ENCODE results near the gene OGFR. TPM values are rescaled to one million over a fixed set of nuclear protein-coding genes. Genes with fewer than 3 reads are reported as not detected.
A peak's percentile ranks its signal among the peaks of the same experiment; 100 is the strongest.

The OGFR gene
- total RNA-seq, 1 experiment from 2014 or later, result 117 TPM

DNA sequence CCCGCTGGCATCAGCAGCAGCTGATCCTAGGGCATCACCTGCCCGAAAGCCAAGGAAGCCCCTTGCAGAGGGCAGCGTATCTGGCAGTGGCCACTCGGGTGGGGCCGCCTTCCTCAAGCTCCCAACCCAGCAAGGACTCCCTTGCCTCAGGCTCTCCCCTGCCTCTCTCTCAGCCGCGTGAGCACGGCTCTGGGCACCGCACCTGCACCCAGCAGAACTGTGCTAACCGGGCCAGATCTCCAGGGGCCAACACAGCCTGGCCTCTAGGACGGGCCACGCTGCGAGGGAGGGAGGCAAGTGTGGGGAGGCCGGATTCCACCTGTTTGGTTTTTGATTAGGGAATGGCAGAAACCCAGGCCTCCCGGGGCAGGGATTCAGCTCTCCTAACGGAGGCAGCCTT lies 20.1 kb upstream of the OGFR start:
- DNase-seq (ENCODE audit: low read depth), result no peak

DNA sequence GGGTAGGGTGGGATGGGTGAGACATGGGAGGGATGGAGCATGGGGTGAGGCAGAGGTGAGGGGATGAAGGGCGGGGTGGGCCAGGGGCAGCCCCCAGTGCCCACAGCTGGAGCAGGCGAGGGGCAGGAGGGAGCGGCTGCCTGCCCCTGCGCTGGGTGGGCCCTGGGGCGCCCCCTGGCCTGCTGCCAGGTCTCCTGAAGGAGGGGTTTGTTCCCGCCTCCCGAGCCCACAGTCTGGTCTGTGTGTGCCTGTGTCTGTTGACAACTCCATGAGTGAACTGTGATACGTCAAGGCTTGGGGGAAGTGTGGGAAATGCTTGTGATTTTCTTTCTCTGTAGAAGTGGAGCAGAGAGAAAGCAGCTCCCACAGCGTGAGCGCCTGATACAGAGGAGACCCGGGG lies 19.2 kb upstream of the OGFR start:
- DNase-seq (ENCODE audit: low read depth), result no peak

DNA sequence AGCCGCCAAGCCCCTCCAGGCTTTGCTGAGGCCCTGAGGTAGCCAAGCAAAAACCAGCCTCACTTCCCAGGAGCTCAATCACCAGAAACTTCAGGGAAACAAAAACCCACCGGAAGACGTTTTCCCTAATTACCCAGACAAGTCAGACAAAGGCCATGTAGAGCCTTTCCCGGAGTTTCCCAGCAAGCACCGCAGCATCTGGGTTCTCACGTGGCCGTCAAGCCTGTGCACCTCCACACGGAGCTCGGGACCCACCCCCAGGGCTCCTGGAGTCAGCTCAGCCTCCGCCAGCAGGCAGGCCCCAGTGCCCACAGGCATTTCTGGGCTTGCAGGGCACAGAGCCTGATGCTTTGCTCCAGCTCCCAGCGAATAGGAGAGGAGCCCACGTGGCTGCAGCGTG lies 18.5 kb upstream of the OGFR start:
- no peak for DNase-seq (ENCODE audit: low read depth)

DNA sequence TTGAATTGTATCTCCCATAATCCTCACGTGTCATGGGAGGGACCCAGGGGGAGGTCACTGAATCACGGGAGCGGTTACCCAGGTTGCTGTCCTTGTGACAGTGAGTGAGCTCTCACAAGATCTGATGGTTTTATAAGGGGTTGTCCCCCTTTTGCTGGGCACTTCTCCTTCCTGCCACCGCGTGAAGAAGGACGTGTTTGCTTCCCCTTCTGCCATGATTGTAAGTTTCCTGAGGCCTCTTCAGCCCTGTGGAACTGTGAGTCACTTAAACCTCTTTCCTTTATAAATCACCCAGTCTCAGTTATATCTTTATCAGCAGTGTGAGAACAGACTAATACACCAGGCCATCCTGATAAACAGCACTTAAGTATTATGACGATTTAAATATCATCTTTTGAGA lies 17.3 kb upstream of the OGFR start:
- no peak for DNase-seq (ENCODE audit: low read depth)

DNA sequence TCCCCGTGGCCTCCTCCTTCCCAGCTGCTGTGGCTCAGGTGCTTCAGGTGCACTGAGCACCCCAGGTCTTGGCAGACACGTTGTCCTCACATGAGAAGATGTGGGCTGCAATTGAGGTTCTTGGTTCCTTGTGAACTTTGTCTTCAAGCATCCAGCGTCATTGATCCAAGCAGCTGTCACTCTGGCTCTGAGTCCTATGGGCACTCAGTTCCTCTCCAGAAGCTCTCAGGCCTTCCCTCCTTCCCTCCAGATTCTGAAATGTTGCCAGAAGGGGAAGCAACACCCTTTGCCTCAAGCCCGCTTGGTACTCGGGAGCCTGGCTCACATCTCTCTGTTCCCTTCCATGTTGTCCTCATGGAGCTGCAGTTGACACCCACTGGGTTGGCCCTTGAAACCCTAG lies 16.8 kb upstream of the OGFR start:
- no peak for DNase-seq (ENCODE audit: low read depth)

DNA sequence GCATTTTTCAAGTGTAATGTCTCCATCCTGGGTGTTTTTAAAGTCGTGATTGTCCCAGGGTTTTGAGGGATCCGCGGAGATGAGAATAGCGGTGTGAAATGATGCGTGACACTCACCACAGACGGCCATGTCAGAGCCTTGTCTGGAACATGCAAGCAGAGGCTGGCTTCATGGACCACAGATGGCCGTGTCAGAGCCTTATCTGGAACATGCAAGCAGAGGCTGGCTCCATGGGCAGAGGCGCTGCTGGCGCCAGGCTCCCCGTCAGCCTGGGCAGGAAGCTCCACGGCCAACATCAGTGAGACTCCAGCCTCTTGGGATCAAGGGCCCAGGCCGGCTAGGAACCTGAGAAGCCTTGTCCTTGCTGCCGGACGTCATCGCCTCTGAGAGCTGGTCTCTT lies 16.0 kb upstream of the OGFR start:
- no peak for DNase-seq (ENCODE audit: low read depth)

DNA sequence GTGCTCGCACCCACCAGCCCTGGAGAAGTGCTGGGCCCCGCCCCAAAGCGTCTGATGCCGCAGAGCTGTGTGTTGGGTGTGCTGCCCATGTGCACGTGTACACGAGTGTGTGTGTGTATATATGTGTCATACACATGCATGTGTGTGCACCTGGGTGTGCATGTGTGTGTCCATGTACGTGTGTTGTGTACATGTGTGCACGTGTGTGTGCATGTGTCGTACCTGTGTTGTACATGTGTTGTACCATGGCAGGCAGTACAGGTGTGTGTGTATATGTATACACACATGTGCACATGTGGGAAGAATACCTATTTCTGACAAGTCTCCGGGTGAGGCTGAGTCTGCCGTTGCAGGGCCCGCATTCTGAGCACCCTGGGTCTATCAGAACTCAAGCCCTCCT lies 14.6 kb upstream of the OGFR start:
- DNase-seq (ENCODE audit: low read depth), result no peak

DNA sequence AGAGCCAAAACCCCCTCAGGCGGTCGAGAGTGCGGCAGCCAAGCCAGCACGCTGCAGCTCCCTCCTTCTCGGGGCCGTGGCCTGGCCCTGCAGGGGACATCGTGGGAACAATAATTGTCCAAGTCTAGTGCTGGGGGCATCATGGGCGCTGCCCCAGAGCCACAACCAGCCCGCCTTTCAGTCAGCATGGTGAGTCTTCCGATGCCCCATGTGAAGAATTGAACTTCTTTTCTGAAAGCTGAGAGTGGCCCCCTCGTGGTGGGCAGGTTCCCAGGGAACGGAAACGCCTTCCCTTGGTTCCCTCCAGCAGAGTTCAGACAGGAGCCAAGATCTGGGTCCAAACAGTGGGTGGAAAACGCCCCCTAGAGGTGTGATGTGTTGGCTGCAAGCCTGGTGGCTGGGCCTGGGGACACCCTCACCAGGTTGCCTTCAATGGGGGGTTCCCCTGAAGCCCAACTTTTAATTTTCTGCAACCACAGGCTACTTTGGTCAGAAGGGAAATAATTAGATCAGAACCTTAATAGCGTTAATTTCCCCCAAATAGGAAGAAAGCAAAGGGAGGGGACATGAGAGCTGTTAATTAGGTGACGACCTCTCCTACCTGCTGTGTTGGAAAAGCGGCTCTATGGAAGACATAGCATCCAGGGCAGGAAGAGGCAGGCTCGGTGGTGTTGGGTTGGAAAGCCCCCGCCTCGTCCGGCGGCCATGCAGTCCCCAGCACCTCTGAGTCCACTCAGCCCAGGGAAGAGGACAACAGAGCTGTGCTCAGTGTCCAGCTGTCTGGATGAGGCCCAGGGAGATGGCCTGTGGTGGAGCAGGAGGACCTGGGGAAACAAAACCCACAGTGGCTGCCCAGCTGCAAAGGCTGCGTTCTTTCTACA lies 13.1 kb upstream of the OGFR start:
- peak; percentile 95 for DNase-seq (ENCODE audit: low read depth)

DNA sequence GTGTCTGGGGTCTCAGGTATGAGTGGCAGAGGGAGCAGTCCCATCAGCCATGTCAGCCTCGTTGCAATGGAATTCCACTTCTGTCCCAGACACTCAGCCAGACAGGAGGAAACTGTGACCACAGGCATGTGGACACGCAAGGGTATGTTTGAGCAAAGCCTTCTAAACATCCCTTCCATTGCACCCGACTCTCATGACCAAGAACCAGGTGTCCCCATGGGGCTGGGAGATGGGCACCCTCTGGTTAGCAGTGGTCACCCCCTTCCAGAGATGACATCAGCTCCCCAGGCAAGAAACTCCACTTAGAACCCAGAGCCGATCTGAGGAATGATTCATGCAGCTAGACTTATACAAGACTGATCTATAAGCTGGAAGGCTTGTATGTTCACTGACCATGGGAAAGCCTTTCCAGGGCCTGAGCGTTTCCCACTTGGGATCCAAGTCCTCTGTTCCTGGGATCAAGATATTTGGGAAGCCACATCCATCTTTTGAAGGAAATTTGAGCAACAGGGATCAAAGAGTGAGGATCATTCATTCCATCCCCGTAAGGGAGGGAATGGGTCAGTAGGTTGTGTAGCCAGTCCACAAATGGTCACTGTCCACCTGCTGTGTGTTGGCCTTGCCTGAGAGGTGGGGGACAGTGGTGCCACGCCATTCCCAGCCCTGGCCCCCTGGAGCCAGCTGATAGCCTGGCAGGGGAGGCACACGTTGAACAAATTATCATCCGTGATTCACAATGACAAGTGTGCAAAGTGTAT lies 12.3 kb upstream of the OGFR start:
- peak; percentile 79 for DNase-seq (ENCODE audit: low read depth)

DNA sequence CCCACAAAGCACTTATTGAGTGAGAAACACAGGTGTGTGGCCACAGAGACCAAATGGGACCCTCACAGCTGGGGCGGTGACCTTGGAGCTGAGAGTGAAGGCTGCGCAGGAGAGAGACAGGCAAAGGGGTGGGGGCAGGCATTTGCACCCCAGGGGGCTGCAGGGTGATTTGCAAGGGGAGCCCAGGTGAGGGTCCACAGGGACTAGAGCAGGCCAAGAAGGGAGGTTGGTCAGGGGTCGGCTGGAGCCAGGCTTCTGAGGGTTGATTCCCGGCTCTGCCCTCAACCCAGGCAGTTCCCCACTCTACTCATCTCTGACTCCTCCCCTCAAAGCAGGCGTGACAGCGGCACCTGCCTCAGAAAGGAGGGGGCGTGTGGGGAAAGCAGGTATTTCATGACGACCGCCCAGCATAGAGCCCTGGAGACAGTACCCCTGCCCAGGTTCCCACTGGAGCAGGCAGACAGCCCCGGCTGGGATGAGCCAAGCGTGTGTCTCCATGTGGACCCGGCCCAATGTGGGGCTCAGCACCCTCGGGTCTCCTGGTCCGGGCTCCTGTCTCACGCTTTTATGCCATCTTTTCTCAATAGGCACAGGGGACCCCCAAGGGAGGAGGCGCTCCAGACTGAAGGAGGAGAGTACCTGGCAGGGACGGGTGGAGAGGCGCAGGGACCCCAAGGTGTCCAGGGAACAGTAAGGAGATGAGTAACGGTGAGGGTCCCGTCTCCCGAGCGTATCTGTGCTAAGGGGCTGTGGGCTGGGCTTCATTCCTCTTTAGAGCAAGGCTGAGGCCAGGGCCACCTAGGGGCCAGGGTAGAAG lies 11.5 kb upstream of the OGFR start:
- no peak for DNase-seq (ENCODE audit: low read depth)

DNA sequence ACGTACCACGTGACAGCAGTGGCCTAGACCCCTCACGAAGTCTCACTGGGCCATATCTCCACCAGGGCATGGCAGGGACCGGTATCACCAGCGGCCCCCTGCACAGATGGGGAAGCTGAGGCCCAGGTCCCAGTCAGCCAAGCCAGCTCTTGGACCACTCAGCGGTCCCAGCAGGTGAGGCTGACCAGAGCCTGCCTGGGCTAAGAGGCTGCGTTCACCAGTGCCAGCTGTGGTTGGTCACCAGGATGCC lies 11.0 kb upstream of the OGFR start:
- no peak for DNase-seq (ENCODE audit: low read depth)

DNA sequence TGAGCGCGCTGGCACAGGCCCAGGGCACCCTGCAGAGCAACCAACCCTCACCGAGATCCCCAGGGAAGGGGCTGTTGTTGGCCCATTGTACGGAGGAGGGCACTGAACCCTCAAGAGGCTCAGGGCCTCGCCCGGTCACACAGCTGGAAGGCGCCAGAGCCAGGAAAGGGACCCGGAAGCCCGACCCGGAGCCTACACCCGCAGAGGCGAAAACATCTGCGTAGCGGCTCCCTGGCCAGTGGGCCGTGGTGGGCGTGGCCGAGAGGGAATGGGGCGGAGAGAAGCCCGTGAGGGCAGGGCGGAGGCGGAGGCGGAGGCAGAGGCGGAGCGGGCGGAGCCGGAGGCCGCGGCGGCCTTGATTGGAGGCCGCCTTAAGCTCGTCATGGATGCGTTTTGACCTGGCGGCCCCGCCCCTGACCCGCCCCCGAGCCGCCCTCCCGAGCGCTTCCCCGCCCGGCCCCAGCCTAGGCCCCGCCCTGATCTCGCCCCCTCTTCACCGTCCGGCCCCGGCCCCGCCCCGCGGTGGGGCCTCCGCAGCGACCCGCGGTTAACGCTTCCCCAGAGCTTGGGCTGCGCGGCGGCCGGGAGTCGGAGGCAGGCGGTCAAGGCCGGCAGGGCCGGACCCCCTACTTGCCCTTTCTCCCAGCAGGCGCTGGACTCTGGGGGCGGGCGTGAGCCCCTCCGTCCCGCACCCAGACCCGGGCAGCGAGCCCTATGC lies 10.5 kb upstream of the OGFR start:
- peak; percentile 96 for DNase-seq (ENCODE audit: low read depth)

DNA sequence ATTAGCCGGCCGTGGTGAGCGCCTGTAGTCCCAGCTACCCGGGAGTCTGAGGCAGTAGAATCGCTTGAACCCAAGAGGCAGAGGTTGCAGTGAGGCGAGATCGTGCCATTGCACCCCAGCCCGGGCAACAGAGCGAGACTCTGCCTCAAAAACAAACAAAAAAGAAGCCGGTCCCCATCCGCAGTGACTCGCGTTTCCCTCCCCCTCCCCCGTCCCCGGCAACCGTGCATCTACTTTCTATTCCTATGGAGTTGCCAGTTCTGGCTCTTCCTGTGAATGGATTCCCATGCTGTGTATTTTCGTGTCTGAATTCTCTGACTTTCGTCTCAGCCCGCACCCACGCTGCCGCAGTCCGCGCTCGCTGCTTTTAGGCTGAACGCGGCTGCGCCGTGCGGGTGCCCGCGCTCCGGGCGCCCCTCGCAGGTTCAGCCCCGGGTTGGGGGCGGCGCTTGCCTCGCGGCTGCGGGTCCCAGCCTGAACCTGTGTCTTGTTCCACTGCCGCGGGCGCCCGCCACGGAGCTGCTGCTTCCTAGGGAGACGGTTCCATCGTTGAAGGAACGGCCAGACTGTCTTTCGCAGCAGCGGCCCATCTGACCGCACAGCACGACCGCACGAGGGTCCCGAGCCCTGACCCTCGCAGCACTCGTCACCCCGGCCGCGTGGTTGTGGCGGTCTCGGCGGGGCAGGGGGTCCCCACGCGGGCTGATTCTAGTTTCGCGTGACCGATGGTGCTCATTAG lies 9.4 kb upstream of the OGFR start:
- peak; percentile 74 for DNase-seq (ENCODE audit: low read depth)

DNA sequence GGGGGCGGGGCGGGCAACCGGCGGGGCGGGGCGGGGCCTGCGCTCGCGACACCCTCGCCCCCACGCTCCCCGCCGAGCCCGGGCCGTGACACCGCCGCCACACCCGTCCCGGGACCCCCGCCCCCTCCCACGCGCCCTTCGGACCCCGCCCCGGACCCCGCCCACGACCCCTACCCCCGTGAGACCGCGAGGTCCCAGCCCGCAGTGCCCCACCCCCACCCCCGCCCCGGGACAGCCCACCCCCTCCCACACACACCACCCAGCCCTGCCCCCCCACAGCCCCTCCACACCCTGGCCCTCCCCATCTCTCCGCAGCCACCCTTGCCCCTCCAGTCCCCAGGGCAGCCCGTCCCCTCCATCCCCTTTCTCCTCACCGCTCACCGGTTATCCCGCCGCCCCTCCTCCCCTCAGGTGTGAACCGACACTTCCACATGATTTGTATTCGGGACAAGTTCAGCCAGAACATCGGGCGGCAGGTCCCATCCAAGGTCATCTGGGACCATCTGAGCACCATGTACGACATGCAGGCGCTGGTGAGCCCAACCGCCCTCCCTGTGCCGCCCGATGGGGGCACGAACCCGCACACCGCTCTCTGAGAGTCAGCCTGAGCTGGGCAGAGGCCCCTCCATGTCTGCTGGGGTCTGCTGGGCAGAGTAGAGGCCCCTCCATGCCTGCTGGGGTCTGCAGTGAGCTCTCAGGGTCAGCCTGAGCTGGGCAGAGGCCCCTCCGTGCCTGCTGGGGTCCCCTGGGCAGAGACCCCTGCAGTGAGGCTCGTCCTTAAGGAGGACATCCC lies 7.7 kb upstream of the OGFR start:
- DNase-seq (ENCODE audit: low read depth), result no peak

DNA sequence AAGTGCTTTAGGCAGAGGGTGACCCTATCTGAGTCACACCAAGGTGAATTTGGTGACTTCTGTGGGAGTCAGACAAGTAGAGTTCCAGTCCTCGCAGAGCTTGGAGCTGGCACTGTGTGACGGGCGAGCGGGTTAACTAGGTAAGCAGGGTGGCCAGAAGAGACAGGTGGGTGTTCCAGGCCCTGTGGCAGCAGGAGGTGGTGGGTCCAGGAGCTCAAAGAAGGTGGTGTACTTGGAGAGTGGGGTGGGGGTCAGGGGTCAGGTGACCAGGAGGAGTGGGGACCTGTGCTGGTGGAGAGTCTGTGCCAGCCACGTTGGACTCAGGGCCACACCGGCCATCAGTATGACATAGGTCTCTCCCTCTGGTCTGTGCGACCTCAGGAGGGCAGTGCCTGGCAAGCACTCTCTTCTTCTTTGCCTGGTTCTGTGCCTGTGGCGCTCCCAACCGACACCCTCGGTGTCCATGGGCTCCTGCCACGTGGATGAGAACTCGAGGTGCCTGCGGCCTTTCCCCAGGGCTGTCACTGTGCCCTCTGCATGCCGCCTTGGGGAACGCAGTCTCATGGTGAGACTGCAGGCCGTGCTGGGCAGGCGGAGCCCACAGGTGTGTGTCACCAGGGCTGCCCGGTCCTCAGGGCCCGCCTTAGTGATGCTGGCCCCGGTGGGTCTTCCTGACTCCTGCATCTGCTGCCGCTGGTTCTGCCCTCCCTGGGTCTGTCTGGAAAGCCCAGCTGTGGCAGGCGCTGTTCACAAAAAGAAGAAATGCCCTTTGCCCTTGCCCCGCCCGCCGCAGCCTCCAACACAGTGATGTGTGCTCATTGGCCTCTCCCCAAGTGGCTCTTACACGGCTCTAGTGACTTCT lies 6.7 kb upstream of the OGFR start:
- DNase-seq (ENCODE audit: low read depth), result no peak

DNA sequence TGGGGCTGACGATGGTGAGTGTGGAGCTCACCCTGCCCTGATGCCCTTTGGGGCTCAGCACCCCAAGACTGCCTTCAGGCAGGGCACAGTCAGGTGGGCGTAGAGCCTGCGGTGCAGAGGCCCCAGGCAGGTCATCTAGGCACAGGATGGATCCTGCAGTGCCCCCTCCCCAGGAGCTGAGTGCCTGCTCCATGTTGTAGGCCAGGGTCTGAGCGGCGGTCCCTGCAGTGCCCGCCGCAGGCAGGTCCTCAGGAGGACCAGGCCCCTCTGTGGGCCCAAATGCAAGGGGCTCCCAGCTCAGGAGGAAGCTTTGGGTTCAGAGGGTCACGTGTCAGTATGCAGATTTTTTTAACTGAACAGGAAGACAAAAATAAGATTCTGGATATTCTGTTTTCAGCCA lies 5.6 kb upstream of the OGFR start:
- no peak for DNase-seq (ENCODE audit: low read depth)

DNA sequence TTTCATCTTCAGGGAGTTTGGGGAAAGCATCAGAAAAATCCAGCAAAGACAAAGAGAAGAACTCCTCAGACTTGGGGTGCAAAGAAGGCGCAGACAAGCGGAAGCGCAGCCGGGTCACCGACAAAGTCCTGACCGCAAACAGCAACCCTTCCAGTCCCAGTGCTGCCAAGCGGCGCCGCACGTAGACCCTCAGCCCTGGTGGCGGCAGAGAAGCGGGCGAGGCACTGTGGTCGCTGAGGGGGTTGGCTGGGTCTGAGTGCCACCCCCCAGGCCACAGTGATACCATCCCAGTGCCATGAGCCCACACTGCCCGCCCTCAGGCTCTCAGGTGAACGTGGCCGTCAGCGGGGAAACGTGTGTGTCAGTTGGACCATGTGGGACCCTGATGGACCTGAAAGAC lies 5.2 kb upstream of the OGFR start:
- no peak for DNase-seq (ENCODE audit: low read depth)

DNA sequence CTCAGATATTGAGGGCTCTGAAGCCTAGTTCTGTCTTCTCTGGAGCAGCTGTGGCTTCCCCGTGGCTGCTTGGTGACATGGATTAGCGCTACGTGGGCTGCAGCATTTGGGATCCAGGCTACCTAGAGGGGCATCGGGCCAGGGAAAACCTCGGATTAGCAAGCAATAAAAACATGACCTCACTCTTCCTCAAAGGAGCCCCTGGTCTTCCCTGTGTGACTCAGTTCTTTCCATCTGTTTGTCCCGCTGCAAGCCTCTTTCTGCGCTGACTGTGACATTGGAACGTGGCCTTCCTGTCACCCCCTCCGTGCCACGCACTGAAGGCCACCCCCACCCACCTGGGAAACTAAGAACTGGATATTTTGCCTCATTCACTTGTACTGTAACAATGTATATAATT lies 4.8 kb upstream of the OGFR start:
- no peak for DNase-seq (ENCODE audit: low read depth)

All from M059J (cell line).